Lung (tissue), 12 donors: ENCODE results near the gene TSC22D4. TPM values are rescaled to one million over a fixed set of nuclear protein-coding genes. Genes with fewer than 3 reads are reported as not detected.

Experiments used
- ATAC-seq: fragments of 200-7000 bp; cut with Tn5 transposase; one replicate; pipeline ENCODE4 v1.9.1; 2020; ENCODE audit warnings: moderate number of reproducible peaks; ENCODE audit not compliant: insufficient read depth, low FRiP score
- DNase-seq, 3 donors: peaks; one replicate each; pipeline ENCODE4 v3.0.0-alpha.2; 2013 to 2017
- H3K27ac ChIP-seq, 2 donors: one replicate each; pipeline ENCODE4 v1.5.1; 2013; ENCODE audit warnings: mild to moderate bottlenecking in 2 of 2, moderate library complexity in 2 of 2, control low read depth in 1 of 2, inconsistent platforms in 1 of 2, low read depth in 1 of 2, low read length in 1 of 2
- H3K27me3 ChIP-seq, 3 donors: one replicate each; pipeline ENCODE4 v1.5.1; 2013; ENCODE audit warnings: low read length in 2 of 3; ENCODE audit not compliant: control insufficient read depth in 3 of 3, insufficient read depth in 3 of 3
- H3K36me3 ChIP-seq, 4 donors: one replicate each; pipeline ENCODE4 v1.5.1; 2013; ENCODE audit warnings: low read length in 4 of 4, mild to moderate bottlenecking in 1 of 4, moderate library complexity in 1 of 4; ENCODE audit not compliant: control insufficient read depth in 4 of 4, insufficient read depth in 4 of 4
- H3K4me1 ChIP-seq, 5 donors: one replicate each; pipeline ENCODE4 v1.5.1; 2013; ENCODE audit warnings: low read length in 5 of 5, mild to moderate bottlenecking in 2 of 5, moderate library complexity in 1 of 5; ENCODE audit not compliant: control insufficient read depth in 5 of 5, insufficient read depth in 5 of 5
- H3K4me3 ChIP-seq: one replicate; pipeline ENCODE4 v1.5.1; 2013; ENCODE audit warnings: mild to moderate bottlenecking, control low read depth, moderate library complexity
- H3K9ac ChIP-seq, 2 donors: one replicate each; pipeline ENCODE4 v1.5.1; 2013; ENCODE audit warnings: low read length in 2 of 2, control low read depth in 1 of 2; ENCODE audit not compliant: insufficient read depth in 1 of 2
- H3K9me3 ChIP-seq, 4 donors: one replicate each; pipeline ENCODE4 v1.5.1; 2013; ENCODE audit warnings: low read length in 3 of 4, mild to moderate bottlenecking in 1 of 4, moderate library complexity in 1 of 4; ENCODE audit not compliant: control insufficient read depth in 4 of 4, insufficient read depth in 3 of 4
- WGBS, 2 donors: extraction: QIAGEN DNeasy Blood & Tissue Kit; methylation state at CpG; one replicate each; pipeline ENCODE4 v1.1.7; 2013; 5-methylcytosine and 5-hydroxymethylcytosine counted together
- polyA plus RNA-seq, 2 donors: library from polyadenylated mRNA; stranded (reverse); fragments of 200-250 nt; gene quantifications; one replicate each; pipeline ENCODE4 v1.2.1, GENCODE V29; 2013
- total RNA-seq, 2 donors: library from RNA; depleted of rRNA in 1 of 2; stranded (reverse); fragments of >200 nt in 1 of 2; gene quantifications; one replicate each; pipeline ENCODE4 v1.2.1, GENCODE V29; 2014 to 2021
- TF ChIP-seq, protein P1 (sequence below): IDR thresholded peaks from 2 replicates; pipeline ENCODE4 v1.5.1; 2012; ENCODE audit warnings: mild to moderate bottlenecking; ENCODE audit errors: control extremely low read depth, extremely low read depth
- donor health status: control.
- donor health status: control.
- donor health status: Bipolar disorder and iron deficiency.
- donor health status: healthy.
- donor health status: DM: yes; HTN: yes; CAD: no.

Gene TSC22D4
- total and polyA plus RNA-seq, 4 donors, result 33.6 to 62.8 (median 50.1) TPM

- Histone ChIP-seq H3K4me3 (no peak overlapping the region), H3K27ac (no peak overlapping the region), H3K27me3 (no peaks in the 10 kb centered on the region), H3K9me3 (no peaks in the 10 kb centered on the region), H3K36me3 (peaks cover 0 to 17% (median 2%) of the 10 kb centered on the region in 4 donors), H3K4me1 (peaks cover 0 to 36% (median 2%) of the 10 kb centered on the region in 5 donors), H3K9ac (no peak overlapping the region)
- no peak for ATAC-seq
- DNase-seq, result no peak
- WGBS, 2 donors, result 94 to 95% methylated on average over 2 of the region's 2 CpGs
- TF ChIP-seq, protein P1, sequence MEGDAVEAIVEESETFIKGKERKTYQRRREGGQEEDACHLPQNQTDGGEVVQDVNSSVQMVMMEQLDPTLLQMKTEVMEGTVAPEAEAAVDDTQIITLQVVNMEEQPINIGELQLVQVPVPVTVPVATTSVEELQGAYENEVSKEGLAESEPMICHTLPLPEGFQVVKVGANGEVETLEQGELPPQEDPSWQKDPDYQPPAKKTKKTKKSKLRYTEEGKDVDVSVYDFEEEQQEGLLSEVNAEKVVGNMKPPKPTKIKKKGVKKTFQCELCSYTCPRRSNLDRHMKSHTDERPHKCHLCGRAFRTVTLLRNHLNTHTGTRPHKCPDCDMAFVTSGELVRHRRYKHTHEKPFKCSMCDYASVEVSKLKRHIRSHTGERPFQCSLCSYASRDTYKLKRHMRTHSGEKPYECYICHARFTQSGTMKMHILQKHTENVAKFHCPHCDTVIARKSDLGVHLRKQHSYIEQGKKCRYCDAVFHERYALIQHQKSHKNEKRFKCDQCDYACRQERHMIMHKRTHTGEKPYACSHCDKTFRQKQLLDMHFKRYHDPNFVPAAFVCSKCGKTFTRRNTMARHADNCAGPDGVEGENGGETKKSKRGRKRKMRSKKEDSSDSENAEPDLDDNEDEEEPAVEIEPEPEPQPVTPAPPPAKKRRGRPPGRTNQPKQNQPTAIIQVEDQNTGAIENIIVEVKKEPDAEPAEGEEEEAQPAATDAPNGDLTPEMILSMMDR, result no peak
Observed at GRCh38 chr7:100464791-100465190, 14.2 kb downstream of the TSC22D4 start.

DNA sequence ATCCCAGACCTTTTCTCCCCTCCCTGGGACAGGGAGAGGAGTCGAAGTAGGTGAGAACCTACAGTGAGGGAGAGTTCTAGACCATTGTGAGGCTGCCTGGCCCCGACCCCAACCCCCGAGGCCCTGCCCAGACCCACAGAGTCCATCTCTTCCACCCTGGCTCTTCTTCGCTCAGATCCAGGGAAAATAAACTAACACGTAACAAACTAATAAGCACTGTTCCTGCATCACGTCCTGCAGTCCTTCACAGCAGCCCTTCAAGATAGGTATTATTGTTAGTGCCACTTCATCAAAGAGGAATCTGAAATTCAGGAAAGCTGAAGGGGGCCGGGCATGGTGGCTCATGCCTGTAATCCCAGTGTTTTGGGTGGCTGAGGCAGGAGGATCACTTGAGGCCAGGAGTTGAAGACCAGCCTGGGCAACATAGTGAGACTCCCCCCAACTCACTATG is 14.8 kb downstream of the TSC22D4 start, which contains the start of gene SPACDR:
TSS of gene SPACDR (minus strand) at position 51 of the 451 bp plus-strand sequence. CDS start 235 bp downstream, outside the sequence.
- H3K9ac ChIP-seq, result no peak within 1 kb of the TSS
- H3K9me3 ChIP-seq, result no peaks in the 10 kb centered on the region
- H3K4me3 ChIP-seq, result no peak within 1 kb of the TSS
- H3K36me3 ChIP-seq, result peaks cover 0 to 13% (median 2%) of the 10 kb centered on the region in 4 donors
- H3K27ac ChIP-seq, result no peak within 1 kb of the TSS
- TF ChIP-seq, protein P1, result no peak
- 90% methylated on average over 7 of the region's 7 CpGs for WGBS, 2 donors
- ATAC-seq (no peak), DNase-seq (no peak)
- H3K4me1 ChIP-seq, result peaks cover 0 to 31% (median 2%) of the 10 kb centered on the region in 5 donors
- H3K27me3 ChIP-seq, result no peaks in the 10 kb centered on the region

- DNase-seq (no peak), ATAC-seq (no peak)
- whole genome bisulfite sequencing, 2 donors, result 95 to 97% methylated on average over 6 of the region's 6 CpGs
- Histone ChIP-seq H3K36me3 (peaks cover 0 to 4% (median 0%) of the 10 kb centered on the region in 4 donors), H3K4me1 (no peaks in the 10 kb centered on the region), H3K4me3 (no peak overlapping the region), H3K27me3 (no peaks in the 10 kb centered on the region), H3K9me3 (no peaks in the 10 kb centered on the region), H3K9ac (no peak overlapping the region), H3K27ac (no peak overlapping the region)
- TF ChIP-seq, protein P1, result no peak
Observed at GRCh38 chr7:100457033-100457432, 22.0 kb downstream of the TSC22D4 start.

DNA sequence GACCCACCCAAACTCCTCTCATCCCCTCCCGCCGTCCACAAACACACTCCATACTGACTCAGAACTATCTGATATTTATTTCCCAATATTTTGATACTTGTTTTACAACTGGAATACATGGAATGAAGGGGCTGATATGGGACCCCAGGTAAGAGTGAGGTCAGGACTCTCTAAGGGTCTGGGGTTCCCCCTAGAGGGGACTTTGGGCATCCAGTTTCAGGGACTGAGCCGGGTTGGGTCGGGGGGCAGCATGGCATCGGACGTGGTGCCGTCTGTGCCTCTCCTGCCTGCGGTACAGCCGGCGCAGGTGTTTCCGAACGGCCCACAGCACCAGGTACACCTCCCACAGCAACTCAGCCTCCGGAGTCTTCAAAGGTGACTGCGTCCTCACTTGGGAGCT is 22.5 kb downstream of the TSC22D4 start:
- Histone ChIP-seq H3K4me1 (no peaks in the 10 kb centered on the region), H3K36me3 (peaks cover 0 to 4% (median 0%) of the 10 kb centered on the region in 4 donors), H3K27ac (no peak overlapping the region), H3K9me3 (no peaks in the 10 kb centered on the region), H3K27me3 (no peaks in the 10 kb centered on the region), H3K9ac (no peak overlapping the region), H3K4me3 (no peak overlapping the region)
- WGBS, 2 donors, result 91 to 98% methylated on average over 14 of the region's 14 CpGs
- ATAC-seq (no peak), DNase-seq (no peak)
- TF ChIP-seq, protein P1, result no peak
